Tibial nerve (tissue), 4 donors: Measurements from ENCODE around the gene RAB9A.
"Not testable (repeated sequence)": the region's sequence is repeated elsewhere in the genome, so short reads cannot be mapped to it uniquely, and the experiment has no call there.

Experiments
- EP300 ChIP-seq, 2 donors: sonication (generic); formaldehyde crosslinking; IDR thresholded peaks; one replicate each; pipeline ENCODE4 v1.6.1; 2017; ENCODE audit warnings: antibody characterized with exemption in 2 of 2, mild to moderate bottlenecking in 1 of 2
- POLR2A ChIP-seq, 2 donors: fragments of 450-650 bp; IDR thresholded peaks; one replicate each; pipeline ENCODE4 v1.6.1; 2017; ENCODE audit warnings: antibody characterized with exemption in 2 of 2, mild to moderate bottlenecking in 2 of 2, moderate library complexity in 2 of 2
- TF ChIP-seq, protein P1 (sequence below), 5 experiments: fragments of 200-600 bp in 3 of 5; fragments of 450-650 bp in 2 of 5; sonication (generic) in 3 of 5; IDR thresholded peaks; one replicate each; pipeline ENCODE4 v1.5.1; 2016 to 2019; ENCODE audit warnings: antibody characterized with exemption in 5 of 5, mild to moderate bottlenecking in 3 of 5, moderate library complexity in 2 of 5

DNA sequence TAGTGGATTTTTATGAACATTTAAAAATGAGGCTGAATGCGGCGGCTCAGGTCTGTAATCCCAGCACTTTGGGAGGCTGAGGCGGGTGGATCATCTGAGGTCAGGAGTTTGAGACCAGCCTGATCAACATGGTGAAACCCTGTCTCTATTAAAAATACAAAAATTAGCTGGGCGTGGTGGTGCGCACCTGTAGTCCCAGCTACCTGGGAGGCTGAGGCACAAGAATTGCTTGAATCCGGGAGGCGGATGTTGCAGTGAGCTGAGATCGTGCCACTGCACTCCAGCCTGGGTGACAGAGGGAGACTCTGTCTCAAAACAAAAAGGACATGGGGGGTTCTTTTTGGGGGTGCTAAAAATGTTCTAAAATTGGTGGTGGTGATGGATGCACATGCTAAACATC is 19.2 kb upstream of the RAB9A start:
- TF ChIP-seq, protein P1, sequence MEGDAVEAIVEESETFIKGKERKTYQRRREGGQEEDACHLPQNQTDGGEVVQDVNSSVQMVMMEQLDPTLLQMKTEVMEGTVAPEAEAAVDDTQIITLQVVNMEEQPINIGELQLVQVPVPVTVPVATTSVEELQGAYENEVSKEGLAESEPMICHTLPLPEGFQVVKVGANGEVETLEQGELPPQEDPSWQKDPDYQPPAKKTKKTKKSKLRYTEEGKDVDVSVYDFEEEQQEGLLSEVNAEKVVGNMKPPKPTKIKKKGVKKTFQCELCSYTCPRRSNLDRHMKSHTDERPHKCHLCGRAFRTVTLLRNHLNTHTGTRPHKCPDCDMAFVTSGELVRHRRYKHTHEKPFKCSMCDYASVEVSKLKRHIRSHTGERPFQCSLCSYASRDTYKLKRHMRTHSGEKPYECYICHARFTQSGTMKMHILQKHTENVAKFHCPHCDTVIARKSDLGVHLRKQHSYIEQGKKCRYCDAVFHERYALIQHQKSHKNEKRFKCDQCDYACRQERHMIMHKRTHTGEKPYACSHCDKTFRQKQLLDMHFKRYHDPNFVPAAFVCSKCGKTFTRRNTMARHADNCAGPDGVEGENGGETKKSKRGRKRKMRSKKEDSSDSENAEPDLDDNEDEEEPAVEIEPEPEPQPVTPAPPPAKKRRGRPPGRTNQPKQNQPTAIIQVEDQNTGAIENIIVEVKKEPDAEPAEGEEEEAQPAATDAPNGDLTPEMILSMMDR (IDR thresholded peaks at IDR 0.05) = not testable (repeated sequence)
- not testable (repeated sequence) for TF ChIP-seq EP300, POLR2A (IDR thresholded peaks at IDR 0.05)
